Measurements from ENCODE around the gene ZBTB5.
"Not testable (repeated sequence)": the region's sequence is repeated elsewhere in the genome, so short reads cannot be mapped to it uniquely, and the experiment has no call there.

The ZBTB5 gene

GRCh38 chr9:37449862-37450632 lies 15.2 kb downstream of the ZBTB5 start:
- no peak for DNase-seq (ENCODE audit: low read depth, low spot score)

GRCh38 chr9:37447111-37447510 lies 18.1 kb downstream of the ZBTB5 start:
- no peak for DNase-seq (ENCODE audit: low read depth, low spot score)

- DNase-seq (ENCODE audit: low read depth, low spot score) = no peak
These were observed 18.8 kb downstream of the ZBTB5 start for GRCh38 chr9:37446401-37446800.

- no peak for DNase-seq (ENCODE audit: low read depth, low spot score)
These were observed 19.4 kb downstream of the ZBTB5 start for GRCh38 chr9:37445832-37446231.

GRCh38 chr9:37444890-37445289 lies 20.4 kb downstream of the ZBTB5 start:
- DNase-seq (ENCODE audit: low read depth, low spot score) = no peak

- no peak for DNase-seq (ENCODE audit: low read depth, low spot score)
These were observed 21.7 kb downstream of the ZBTB5 start for GRCh38 chr9:37443566-37443965.

GRCh38 chr9:37442556-37442955 lies 22.7 kb downstream of the ZBTB5 start:
- DNase-seq (ENCODE audit: low read depth, low spot score) = no peak

GRCh38 chr9:37441776-37442370 lies 23.4 kb downstream of the ZBTB5 start:
- no peak for DNase-seq (ENCODE audit: low read depth, low spot score)

GRCh38 chr9:37438359-37438758 lies 26.9 kb downstream of the ZBTB5 start:
- DNase-seq (ENCODE audit: low read depth, low spot score) = no peak

GRCh38 chr9:37437621-37438020 lies 27.6 kb downstream of the ZBTB5 start:
- no peak for DNase-seq (ENCODE audit: low read depth, low spot score)

- no peak for DNase-seq (ENCODE audit: low read depth, low spot score)
These were observed 28.2 kb downstream of the ZBTB5 start for GRCh38 chr9:37437010-37437409.

- DNase-seq (ENCODE audit: low read depth, low spot score) = no peak
These were observed 28.7 kb downstream of the ZBTB5 start for GRCh38 chr9:37436540-37436939.

GRCh38 chr9:37433867-37434371 lies 31.3 kb downstream of the ZBTB5 start:
- no peak for DNase-seq (ENCODE audit: low read depth, low spot score)

GRCh38 chr9:37432020-37432419 lies 33.2 kb downstream of the ZBTB5 start:
- no peak for DNase-seq (ENCODE audit: low read depth, low spot score)

GRCh38 chr9:37430841-37431597 lies 34.2 kb downstream of the ZBTB5 start:
- DNase-seq (ENCODE audit: low read depth, low spot score) = no peak

- no peak for DNase-seq (ENCODE audit: low read depth, low spot score)
These were observed 35.6 kb downstream of the ZBTB5 start for GRCh38 chr9:37429441-37430285.

GRCh38 chr9:37428345-37428744 lies 36.9 kb downstream of the ZBTB5 start:
- no peak for DNase-seq (ENCODE audit: low read depth, low spot score)

- no peak for DNase-seq (ENCODE audit: low read depth, low spot score)
These were observed 38.4 kb downstream of the ZBTB5 start for GRCh38 chr9:37426846-37427245.

GRCh38 chr9:37426431-37426830 lies 38.8 kb downstream of the ZBTB5 start:
- DNase-seq (ENCODE audit: low read depth, low spot score) = not testable (repeated sequence)

- no peak for DNase-seq (ENCODE audit: low read depth, low spot score)
These were observed 39.9 kb downstream of the ZBTB5 start for GRCh38 chr9:37425298-37425752.

- no peak for DNase-seq (ENCODE audit: low read depth, low spot score)
These were observed 40.5 kb downstream of the ZBTB5 start for GRCh38 chr9:37424686-37425297.

All from activated CD4-positive, CD25-positive, alpha-beta regulatory T cell treated with anti-CD3 and anti-CD28 coated beads, Interleukin-2, amount 50 U/mL, for 16 hours (primary cell).